SK-N-SH (cell line): ENCODE results near the gene PGAM2. TPM values are rescaled to one million over a fixed set of nuclear protein-coding genes. Genes with fewer than 3 reads are reported as not detected.

Experiments used
- CTCF ChIA-PET: fragments of 300-600, 350-600 bp; formaldehyde crosslinking; extraction: SDS; loops from one replicate; lab custom pipeline; 2021; lab: Yijun Ruan, JAX
- POLR2A ChIA-PET: fragments of 350-600 bp; sonication (Branson Sonifier 250); formaldehyde crosslinking; extraction: SDS; loops from one replicate; lab custom pipeline; 2020; ENCODE audit warnings: antibody characterized with exemption, inconsistent platforms; lab: Yijun Ruan, JAX
- DNase-seq: peaks from one replicate; pipeline ENCODE4 v3.0.0; 2012
- H2AFZ ChIP-seq: fragments of 200-600 bp; sonication (generic); 2 replicates; pipeline ENCODE4 v1.8.1; 2016; ENCODE audit warnings: antibody characterized with exemption, mild to moderate bottlenecking, low read depth
- H3F3A ChIP-seq: fragments of 200-600 bp; sonication (generic); replicated peaks from 2 replicates; pipeline ENCODE3; 2016; ENCODE audit warnings: antibody characterized with exemption, mild to moderate bottlenecking; ENCODE audit not compliant: insufficient read depth
- H3K27ac ChIP-seq, 2 experiments: fragments of 200-500 bp in 1 of 2; fragments of 200-600 bp in 1 of 2; sonication (Bioruptor generic) in 1 of 2; sonication (generic), shearing (Covaris generic) in 1 of 2; 2 replicates each; pipeline versions ENCODE4 v1.5.1 to v1.6.1; 2014 to 2016; ENCODE audit warnings: low read depth in 2 of 2, inconsistent platforms in 1 of 2, low read length in 1 of 2, mild to moderate bottlenecking in 1 of 2, mixed read lengths in 1 of 2
- H3K27me3 ChIP-seq: fragments of 200-600 bp; sonication (generic), shearing (Covaris generic); 2 replicates; pipeline ENCODE4 v1.6.1; 2016; ENCODE audit warnings: mixed run types; ENCODE audit not compliant: insufficient read depth
- H3K36me3 ChIP-seq, 2 experiments: fragments of 200-500 bp in 1 of 2; fragments of 200-600 bp in 1 of 2; sonication (Bioruptor generic) in 1 of 2; sonication (generic) in 1 of 2; replicated peaks in 1 of 2; 2 replicates each; pipeline versions ENCODE3 to v1.5.1; 2014 to 2016; ENCODE audit warnings: low read length in 1 of 2, mild to moderate bottlenecking in 1 of 2; ENCODE audit not compliant: insufficient read depth in 2 of 2, control insufficient read depth in 1 of 2
- H3K4me1 ChIP-seq, 2 experiments: fragments of 200-500 bp in 1 of 2; fragments of 200-600 bp in 1 of 2; sonication (Bioruptor generic) in 1 of 2; sonication (generic), shearing (Covaris generic) in 1 of 2; 2 replicates each; pipeline versions ENCODE4 v1.5.1 to v1.6.1; 2014 to 2016; ENCODE audit warnings: low read depth in 1 of 2, low read length in 1 of 2, mixed run types in 1 of 2; ENCODE audit not compliant: insufficient read depth in 2 of 2, control insufficient read depth in 1 of 2
- H3K4me2 ChIP-seq: fragments of 200-600 bp; sonication (generic), shearing (Covaris generic); 2 replicates; pipeline ENCODE4 v1.6.1; 2017; ENCODE audit warnings: mixed run types
- H3K4me3 ChIP-seq, 2 experiments: fragments of 200-500 bp in 1 of 2; fragments of 200-600 bp in 1 of 2; sonication (Bioruptor generic) in 1 of 2; sonication (generic), shearing (Covaris generic) in 1 of 2; 2 replicates each; pipeline versions ENCODE4 v1.5.1 to v1.8.1; 2014 to 2016; ENCODE audit warnings: low read depth in 2 of 2, inconsistent platforms in 1 of 2, low read length in 1 of 2, mild to moderate bottlenecking in 1 of 2, mixed read lengths in 1 of 2, moderate library complexity in 1 of 2
- H3K79me2 ChIP-seq: fragments of 200-600 bp; sonication (generic); 2 replicates; pipeline ENCODE4 v1.8.1; 2017; ENCODE audit warnings: mild to moderate bottlenecking; ENCODE audit not compliant: insufficient read depth
- H3K9ac ChIP-seq: fragments of 200-600 bp; sonication (generic); 2 replicates; pipeline ENCODE4 v1.6.1; 2017; ENCODE audit warnings: mixed run types
- H3K9me2 ChIP-seq: fragments of 200-600 bp; sonication (generic); 2 replicates; pipeline ENCODE4 v1.6.1; 2017; ENCODE audit warnings: mixed run types
- H3K9me3 ChIP-seq: fragments of 200-600 bp; sonication (generic); 2 replicates; pipeline ENCODE4 v1.6.1; 2017; ENCODE audit warnings: mixed run types, mild to moderate bottlenecking, moderate library complexity
- H4K20me1 ChIP-seq: fragments of 200-600 bp; sonication (generic); 2 replicates; pipeline ENCODE4 v1.6.1; 2017; ENCODE audit warnings: mild to moderate bottlenecking, mixed run types; ENCODE audit not compliant: insufficient read depth
- CTCF ChIP-seq: fragments of 200-600 bp; sonication (generic); IDR thresholded peaks from 2 replicates; pipeline ENCODE4 v1.6.1; 2017; ENCODE audit warnings: antibody characterized with exemption, mild to moderate bottlenecking, moderate library complexity
- ELF1 ChIP-seq: IDR thresholded peaks from 2 replicates; pipeline ENCODE4 v1.4.0; 2012
- EZH2phosphoT487 ChIP-seq: fragments of 200-600 bp; sonication (generic); IDR thresholded peaks from 2 replicates; pipeline ENCODE4 v1.6.1; 2017; ENCODE audit warnings: low read depth, mixed run types, mild to moderate bottlenecking, antibody characterized with exemption, moderate library complexity, borderline replicate concordance
- FOSL2 ChIP-seq: IDR thresholded peaks from 2 replicates; pipeline ENCODE4 v1.4.0; 2012; ENCODE audit warnings: low read depth, mild to moderate bottlenecking, moderate library complexity, borderline replicate concordance
- FOXJ3 ChIP-seq: sonication (generic); formaldehyde crosslinking; IDR thresholded peaks from 2 replicates; pipeline ENCODE4 v1.5.1; 2020; ENCODE audit warnings: mild to moderate bottlenecking, missing genetic modification reagents
- FOXM1 ChIP-seq: IDR thresholded peaks from 2 replicates; pipeline ENCODE4 v1.4.0; 2012; ENCODE audit warnings: low read depth, mild to moderate bottlenecking
- GABPA ChIP-seq: IDR thresholded peaks from 2 replicates; pipeline ENCODE4 v1.4.0; 2012; ENCODE audit warnings: low read depth, mild to moderate bottlenecking
- JUND ChIP-seq: IDR thresholded peaks from 2 replicates; pipeline ENCODE4 v1.4.0; 2012
- MEF2A ChIP-seq: IDR thresholded peaks from 2 replicates; pipeline ENCODE4 v1.4.0; 2012; ENCODE audit warnings: low read depth, borderline replicate concordance
- NFIC ChIP-seq: IDR thresholded peaks from 2 replicates; pipeline ENCODE4 v1.4.0; 2012; ENCODE audit warnings: borderline replicate concordance
- NRF1 ChIP-seq: IDR thresholded peaks from 2 replicates; pipeline ENCODE4 v1.6.1; 2012; ENCODE audit warnings: low read depth, mild to moderate bottlenecking, low read length
- PBX3 ChIP-seq: IDR thresholded peaks from 2 replicates; pipeline ENCODE4; 2012
- POLR2AphosphoS5 ChIP-seq: IDR thresholded peaks from 2 replicates; pipeline ENCODE4 v1.6.1; 2012; ENCODE audit warnings: low read depth, low read length
- RAD21 ChIP-seq: IDR thresholded peaks from 2 replicates; pipeline ENCODE4 v1.6.1; 2012; ENCODE audit warnings: mild to moderate bottlenecking, low read length
- RCOR1 ChIP-seq: fragments of 150-350 bp; IDR thresholded peaks from 2 replicates; pipeline ENCODE4 v1.6.1; 2017; ENCODE audit warnings: antibody characterized with exemption, low read length
- RFX5 ChIP-seq: IDR thresholded peaks from 2 replicates; pipeline ENCODE4 v1.6.1; 2012; ENCODE audit warnings: mild to moderate bottlenecking, improper control_type of control experiment, low read length
- TAF1 ChIP-seq: IDR thresholded peaks from 2 replicates; pipeline ENCODE4 v1.6.1; 2012; ENCODE audit warnings: low read depth, mild to moderate bottlenecking, low read length, moderate library complexity, borderline replicate concordance
- TCF12 ChIP-seq: IDR thresholded peaks from 2 replicates; pipeline ENCODE4 v1.4.0; 2012
- TEAD4 ChIP-seq: IDR thresholded peaks from 2 replicates; pipeline ENCODE4 v1.4.0; 2012; ENCODE audit warnings: mild to moderate bottlenecking, borderline replicate concordance; ENCODE audit not compliant: insufficient read depth
- USF1 ChIP-seq: IDR thresholded peaks from 2 replicates; pipeline ENCODE4 v1.4.0; 2012; ENCODE audit warnings: low read depth, borderline replicate concordance
- YY1 ChIP-seq: IDR thresholded peaks from 2 replicates; pipeline ENCODE4 v1.4.0; 2012; ENCODE audit warnings: low read depth, mild to moderate bottlenecking
- ZBTB33 ChIP-seq: IDR thresholded peaks from 2 replicates; pipeline ENCODE4 v1.4.0; 2012; ENCODE audit warnings: low read depth, borderline replicate concordance
- WGBS: methylation state at CpG from one replicate; pipeline ENCODE4 v1.1.6; 2017; ENCODE audit warnings: low lambda C conversion rate; 5-methylcytosine and 5-hydroxymethylcytosine counted together
- polyA plus RNA-seq, 3 experiments: library from polyadenylated mRNA; depleted of rRNA; stranded (reverse); fragments of >200 nt; gene quantifications; 2 replicates each; pipeline ENCODE4 v1.2.3, GENCODE V29; 2012

Gene PGAM2
- polyA plus RNA-seq, 1 of the 3 experiments (the other 2 are of a cell fraction), result 0.79 TPM

GRCh38 chr7:44051611-44052220, 13.7 kb downstream of the PGAM2 start:
- TF ChIP-seq ZBTB33 (no peak), NFIC (no peak), GABPA (no peak), EZH2phosphoT487 (no peak), YY1 (no peak), FOXJ3 (CRISPR knock-in tag) (no peak), RAD21 (no peak), PBX3 (no peak), FOSL2 (no peak), JUND (no peak), FOXM1 (no peak)
- H4K20me1 ChIP-seq, result peaks cover 71% of the 10 kb centered on the region
- no peak overlapping the region for H3K27ac ChIP-seq
- H3K9me3 ChIP-seq, result no peaks in the 10 kb centered on the region
- ChIA-PET CTCF (interaction anchor here (0.7 to 2.1 kb wide), 4 partner anchors 13 to 143 kb away, joined by 3 to 6 read pairs (median 5); no protein-coding TSS in a partner anchor), POLR2A (no interaction called here)
- H3K36me3 ChIP-seq, result peaks cover 50 to 77% of the 10 kb centered on the region in 2 experiments
- no peaks in the 10 kb centered on the region for H3K9me2 ChIP-seq
- H3F3A ChIP-seq, result no peaks in the 10 kb centered on the region
- WGBS, result 96% methylated on average over 5 of the region's 5 CpGs
- peaks cover 3 to 4% of the 10 kb centered on the region in 2 experiments; a peak in 3 of 4 replicates for H3K4me1 ChIP-seq
- no peak overlapping the region for H3K4me2 ChIP-seq
- peaks cover 92% of the 10 kb centered on the region for H3K79me2 ChIP-seq
- no peak overlapping the region for H3K4me3 ChIP-seq
- H3K27me3 ChIP-seq, result no peaks in the 10 kb centered on the region
- DNase-seq, result no peak
- no peak overlapping the region for H2AFZ ChIP-seq
- H3K9ac ChIP-seq, result no peak overlapping the region

GRCh38 chr7:44050915-44051560, 14.3 kb downstream of the PGAM2 start:
- ChIA-PET CTCF (interaction anchor here (1.2 to 1.4 kb wide), 2 partner anchors 17 to 22 kb away, joined by 4 to 6 read pairs; no protein-coding TSS in a partner anchor), POLR2A (no interaction called here)
- Histone ChIP-seq H3K79me2 (peaks cover 93% of the 10 kb centered on the region), H3K27ac (no peak overlapping the region), H3K4me3 (no peak overlapping the region), H3K27me3 (no peaks in the 10 kb centered on the region), H3K9me3 (no peaks in the 10 kb centered on the region), H3K9ac (no peak overlapping the region), H3K36me3 (peaks cover 48 to 76% of the 10 kb centered on the region in 2 experiments), H4K20me1 (peaks cover 71% of the 10 kb centered on the region), H3K4me1 (peaks cover 9 to 11% of the 10 kb centered on the region in 2 experiments; a peak in 3 of 4 replicates), H3K9me2 (no peaks in the 10 kb centered on the region), H3F3A (no peaks in the 10 kb centered on the region), H3K4me2 (no peak overlapping the region), H2AFZ (no peak overlapping the region)
- DNase-seq, result no peak
- WGBS, result 92% methylated on average over 8 of the region's 8 CpGs
- TF ChIP-seq POLR2AphosphoS5 (no peak), TAF1 (no peak), NRF1 (no peak), MEF2A (no peak), TCF12 (no peak), USF1 (no peak), ELF1 (no peak), GABPA (no peak), TEAD4 (no peak), CTCF (no peak), RFX5 (no peak), RCOR1 (no peak), PBX3 (no peak)
